Measurements from ENCODE around the gene AIG1. TPM values are rescaled to one million over a fixed set of nuclear protein-coding genes. Genes with fewer than 3 reads are reported as not detected.

Gene AIG1
- total and polyA plus RNA-seq, 2 experiments from 2014 or later: 44.7 to 46.9 TPM

- Histone ChIP-seq H3K4me2 (ENCODE audit: unreplicated experiment) (peak overlapping the region; percentile 23), H3K4me3 (peak overlapping the region; percentile 31), H3F3A (ENCODE audit: insufficient read depth) (peaks cover 22% of the 10 kb centered on the region), H2AFZ (no peak overlapping the region), H3K27ac (peak overlapping the region; percentile 59), H3K36me3 (ENCODE audit: low read depth) (no peaks in the 10 kb centered on the region), H3K79me2 (ENCODE audit: insufficient read depth) (no peaks in the 10 kb centered on the region), H3K4me1 (ENCODE audit: insufficient read depth) (peaks cover 40% of the 10 kb centered on the region), H3K9me3 (ENCODE audit: low read depth) (no peaks in the 10 kb centered on the region), H3K27me3 (replicated peaks; ENCODE audit: insufficient read depth) (no peaks in the 10 kb centered on the region), H3K9ac (peak overlapping the region; percentile 35; the same call in 1 of the 2 replicates), H3K9me2 (ENCODE audit: insufficient read depth) (no peaks in the 10 kb centered on the region), H4K20me1 (ENCODE audit: insufficient read depth) (no peaks in the 10 kb centered on the region)
- peak; percentile 68 for DNase-seq
- no peak for TF ChIP-seq EZH2phosphoT487 (IDR thresholded peaks at IDR 0.05; ENCODE audit: insufficient read depth, low read depth)
- no peak for TF ChIP-seq EZH2 (IDR thresholded peaks at IDR 0.05; ENCODE audit: insufficient read depth, poor library complexity, severe bottlenecking)
- in situ Hi-C loops (cut with MboI): no loop called here
- 52 to 58% methylated on average over 4 of the region's 4 CpGs for WGBS, 2 experiments (ENCODE audit: low coverage in 1 of 2, low lambda C conversion rate in 2 of 2, missing lambda C conversion rate in 2 of 2)
Measured at GRCh38 chr6:143110572-143110971, 49.9 kb downstream of the AIG1 start.

DNA sequence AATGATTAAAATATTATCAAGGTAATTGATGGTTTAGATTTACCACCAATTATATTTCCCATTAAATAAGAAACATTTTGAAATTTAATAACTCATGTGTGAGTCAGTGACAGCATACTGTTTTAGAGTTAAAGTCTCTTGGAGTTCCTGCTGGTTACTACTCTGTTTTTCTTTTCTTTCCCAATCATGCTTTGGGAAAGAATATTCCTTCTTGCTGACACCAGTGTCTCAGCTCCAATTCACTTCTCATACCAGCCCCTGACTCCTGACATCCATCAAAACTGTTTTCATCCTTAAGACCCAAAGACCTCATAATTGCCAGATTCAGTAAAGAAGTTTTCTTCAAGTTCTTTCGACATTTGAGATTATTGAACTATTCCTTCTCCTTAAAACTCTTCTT, 50.3 kb downstream of the AIG1 start:
- Histone ChIP-seq H3K27ac (peak overlapping the region; percentile 59), H3K9me3 (ENCODE audit: low read depth) (no peaks in the 10 kb centered on the region), H3K4me3 (peak overlapping the region; percentile 31; the same call in 1 of the 2 replicates), H3K79me2 (ENCODE audit: insufficient read depth) (no peaks in the 10 kb centered on the region), H2AFZ (no peak overlapping the region), H3K27me3 (replicated peaks; ENCODE audit: insufficient read depth) (no peaks in the 10 kb centered on the region), H3K9ac (peak overlapping the region; percentile 35; the same call in 1 of the 2 replicates), H3F3A (ENCODE audit: insufficient read depth) (peaks cover 22% of the 10 kb centered on the region), H3K36me3 (ENCODE audit: low read depth) (no peaks in the 10 kb centered on the region), H3K9me2 (ENCODE audit: insufficient read depth) (no peaks in the 10 kb centered on the region), H4K20me1 (ENCODE audit: insufficient read depth) (no peaks in the 10 kb centered on the region), H3K4me1 (ENCODE audit: insufficient read depth) (peaks cover 40% of the 10 kb centered on the region), H3K4me2 (ENCODE audit: unreplicated experiment) (peak overlapping the region; percentile 23)
- peak; percentile 62 for DNase-seq
- WGBS, 2 experiments (ENCODE audit: low coverage in 1 of 2, low lambda C conversion rate in 2 of 2, missing lambda C conversion rate in 2 of 2): 90 to 92% methylated on average over 1 of the region's 1 CpG
- TF ChIP-seq EZH2phosphoT487 (IDR thresholded peaks at IDR 0.05; ENCODE audit: insufficient read depth, low read depth) (no peak), EZH2 (IDR thresholded peaks at IDR 0.05; ENCODE audit: insufficient read depth, poor library complexity, severe bottlenecking) (no peak)
- in situ Hi-C loops (cut with MboI): no loop called here

GRCh38 chr6:143111443-143111842, 50.8 kb downstream of the AIG1 start:
- peak overlapping the region; percentile 23 for H3K4me2 ChIP-seq (ENCODE audit: unreplicated experiment)
- TF ChIP-seq EZH2 (IDR thresholded peaks at IDR 0.05; ENCODE audit: insufficient read depth, poor library complexity, severe bottlenecking) (no peak), EZH2phosphoT487 (IDR thresholded peaks at IDR 0.05; ENCODE audit: insufficient read depth, low read depth) (no peak)
- 90 to 91% methylated on average over 4 of the region's 4 CpGs for WGBS, 2 experiments (ENCODE audit: low coverage in 1 of 2, low lambda C conversion rate in 2 of 2, missing lambda C conversion rate in 2 of 2)

GRCh38 chr6:143112084-143112768, 51.5 kb downstream of the AIG1 start:
- H3K4me2 ChIP-seq (ENCODE audit: unreplicated experiment): no peak overlapping the region
- in situ Hi-C loops (cut with MboI): no loop called here
- DNase-seq: peak; percentile 12
- H3K4me1 ChIP-seq (ENCODE audit: insufficient read depth): peaks cover 38% of the 10 kb centered on the region
- H3K9me3 ChIP-seq (ENCODE audit: low read depth): no peaks in the 10 kb centered on the region
- peaks cover 22% of the 10 kb centered on the region for H3F3A ChIP-seq (ENCODE audit: insufficient read depth)
- H3K36me3 ChIP-seq (ENCODE audit: low read depth): no peaks in the 10 kb centered on the region
- H4K20me1 ChIP-seq (ENCODE audit: insufficient read depth): no peaks in the 10 kb centered on the region
- H3K79me2 ChIP-seq (ENCODE audit: insufficient read depth): no peaks in the 10 kb centered on the region
- H3K27ac ChIP-seq: no peak overlapping the region
- H3K27me3 ChIP-seq (replicated peaks; ENCODE audit: insufficient read depth): no peaks in the 10 kb centered on the region
- H3K4me3 ChIP-seq: no peak overlapping the region
- H3K9me2 ChIP-seq (ENCODE audit: insufficient read depth): no peaks in the 10 kb centered on the region
- H2AFZ ChIP-seq: no peak overlapping the region
- TF ChIP-seq EZH2phosphoT487 (IDR thresholded peaks at IDR 0.05; ENCODE audit: insufficient read depth, low read depth) (no peak), EZH2 (IDR thresholded peaks at IDR 0.05; ENCODE audit: insufficient read depth, poor library complexity, severe bottlenecking) (no peak)
- no peak overlapping the region for H3K9ac ChIP-seq
- 94 to 99% methylated on average over 4 of the region's 4 CpGs for WGBS, 2 experiments (ENCODE audit: low coverage in 1 of 2, low lambda C conversion rate in 2 of 2, missing lambda C conversion rate in 2 of 2)

More at GRCh38 chr6:143111443-143111842, 50.8 kb downstream of the AIG1 start:
- Histone ChIP-seq H3K27me3 (replicated peaks; ENCODE audit: insufficient read depth) (no peaks in the 10 kb centered on the region), H3K9me2 (ENCODE audit: insufficient read depth) (no peaks in the 10 kb centered on the region), H3K27ac (peak overlapping the region; percentile 59), H3K4me1 (ENCODE audit: insufficient read depth) (peaks cover 40% of the 10 kb centered on the region), H3K79me2 (ENCODE audit: insufficient read depth) (no peaks in the 10 kb centered on the region), H2AFZ (no peak overlapping the region), H3K9ac (peak overlapping the region; percentile 35; the same call in 1 of the 2 replicates), H4K20me1 (ENCODE audit: insufficient read depth) (no peaks in the 10 kb centered on the region), H3K9me3 (ENCODE audit: low read depth) (no peaks in the 10 kb centered on the region), H3K4me3 (peak overlapping the region; percentile 31; the same call in 1 of the 2 replicates), H3K36me3 (ENCODE audit: low read depth) (no peaks in the 10 kb centered on the region), H3F3A (ENCODE audit: insufficient read depth) (peaks cover 22% of the 10 kb centered on the region)
- DNase-seq: no peak
- in situ Hi-C loops (cut with MboI): no loop called here

Data from GM23248 (cell line).